Islet precursor cell (in vitro differentiated cells): Measurements from ENCODE around the gene OGFOD3.

ENCODE experiments used
- DNase-seq: peaks from one replicate; pipeline ENCODE4 v3.0.0-alpha.2; 2018

Gene OGFOD3

GRCh38 chr17:82403662-82404660, 14.4 kb downstream of the OGFOD3 start:
- no peak for DNase-seq

DNA sequence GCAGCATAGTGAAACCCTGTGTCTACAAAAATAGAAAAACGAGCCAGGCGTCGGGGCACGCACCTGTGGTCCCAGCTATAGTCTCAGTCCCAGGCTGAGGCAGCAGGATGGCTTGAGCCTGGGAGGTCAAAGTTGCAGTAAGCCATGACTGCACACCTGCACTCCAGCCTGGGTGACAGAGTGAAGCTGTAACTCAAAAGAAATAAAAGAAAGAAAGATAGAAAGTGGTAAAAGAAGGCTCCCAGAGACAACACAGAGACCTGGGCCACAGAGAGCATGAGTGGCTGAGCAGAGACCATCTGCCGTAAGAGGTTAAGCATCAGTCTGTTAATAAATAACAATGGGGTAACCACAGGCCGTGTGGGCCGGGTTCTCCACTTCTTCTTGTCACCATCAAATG, 15.5 kb downstream of the OGFOD3 start:
- DNase-seq = no peak

GRCh38 chr17:82400830-82401229, 17.6 kb downstream of the OGFOD3 start:
- DNase-seq = no peak

DNA sequence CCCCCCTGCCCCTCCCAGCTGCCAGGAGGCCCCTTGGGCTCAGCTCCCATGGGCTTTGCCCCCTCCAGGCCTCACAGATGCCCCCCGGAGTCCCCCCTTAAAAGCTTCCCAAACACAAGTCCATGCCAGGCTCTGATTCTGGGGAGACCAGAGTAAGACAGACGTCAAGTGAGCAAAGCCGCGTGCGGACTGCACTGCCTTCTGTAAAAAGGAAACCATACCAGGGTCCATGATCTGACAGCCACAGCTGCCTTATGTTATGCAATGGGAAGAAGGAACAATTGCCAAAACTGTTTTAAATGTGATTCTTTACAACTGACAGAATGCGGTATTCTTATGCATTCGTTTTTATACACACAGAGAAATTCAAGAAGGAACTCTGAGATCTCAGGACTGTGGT, 18.2 kb downstream of the OGFOD3 start:
- DNase-seq = no peak

DNA sequence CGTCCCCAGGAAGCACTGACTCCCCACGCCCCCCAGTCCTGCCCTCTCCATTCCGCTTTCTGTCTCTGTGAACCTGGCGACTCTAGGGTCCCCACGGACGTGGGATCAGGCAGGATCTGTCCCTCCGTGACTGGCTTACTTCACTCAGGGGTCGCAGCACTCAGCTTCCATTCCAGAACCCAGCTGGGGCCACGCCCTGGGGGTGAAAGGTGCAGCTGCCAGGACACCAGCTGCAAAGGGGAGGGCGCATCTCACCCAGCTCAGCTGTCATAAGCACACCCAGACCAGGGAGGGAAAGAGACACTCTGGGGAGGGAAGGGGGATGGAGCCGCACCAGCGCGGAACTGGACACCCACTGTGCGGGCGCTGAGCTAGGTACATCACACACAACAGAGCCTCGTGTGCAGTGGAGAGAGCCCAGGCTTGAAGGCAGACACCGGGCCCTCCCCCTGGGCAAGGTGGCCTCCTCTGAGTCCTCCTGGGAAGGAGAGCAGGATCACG, 18.7 kb downstream of the OGFOD3 start:
- DNase-seq = no peak

GRCh38 chr17:82399041-82399441, 19.3 kb downstream of the OGFOD3 start:
- no peak for DNase-seq

GRCh38 chr17:82397449-82398335, 20.7 kb downstream of the OGFOD3 start:
- no peak for DNase-seq

GRCh38 chr17:82396601-82397435, 21.6 kb downstream of the OGFOD3 start:
- DNase-seq = no peak

DNA sequence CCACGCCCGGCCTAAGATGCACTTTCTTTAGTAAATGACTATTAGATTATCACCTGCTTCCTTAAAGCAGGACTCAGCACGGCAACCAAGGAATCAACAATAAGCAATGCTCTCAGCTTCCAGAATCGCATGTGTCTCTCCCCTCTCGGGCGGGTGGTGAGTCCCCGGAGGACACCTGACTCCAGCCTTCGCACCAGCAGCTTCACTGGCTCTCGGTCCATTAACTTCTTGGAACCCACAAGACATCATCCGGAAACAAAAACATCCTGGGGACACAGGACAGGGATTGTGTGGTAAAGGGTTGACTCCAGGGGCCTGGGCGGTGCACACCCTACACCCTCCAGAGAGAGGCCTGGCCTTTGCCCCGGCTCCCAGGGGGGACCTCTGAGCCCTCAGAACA, 24.1 kb downstream of the OGFOD3 start:
- DNase-seq = no peak

- DNase-seq = no peak
These were observed 25.4 kb downstream of the OGFOD3 start for GRCh38 chr17:82392941-82393340.

DNA sequence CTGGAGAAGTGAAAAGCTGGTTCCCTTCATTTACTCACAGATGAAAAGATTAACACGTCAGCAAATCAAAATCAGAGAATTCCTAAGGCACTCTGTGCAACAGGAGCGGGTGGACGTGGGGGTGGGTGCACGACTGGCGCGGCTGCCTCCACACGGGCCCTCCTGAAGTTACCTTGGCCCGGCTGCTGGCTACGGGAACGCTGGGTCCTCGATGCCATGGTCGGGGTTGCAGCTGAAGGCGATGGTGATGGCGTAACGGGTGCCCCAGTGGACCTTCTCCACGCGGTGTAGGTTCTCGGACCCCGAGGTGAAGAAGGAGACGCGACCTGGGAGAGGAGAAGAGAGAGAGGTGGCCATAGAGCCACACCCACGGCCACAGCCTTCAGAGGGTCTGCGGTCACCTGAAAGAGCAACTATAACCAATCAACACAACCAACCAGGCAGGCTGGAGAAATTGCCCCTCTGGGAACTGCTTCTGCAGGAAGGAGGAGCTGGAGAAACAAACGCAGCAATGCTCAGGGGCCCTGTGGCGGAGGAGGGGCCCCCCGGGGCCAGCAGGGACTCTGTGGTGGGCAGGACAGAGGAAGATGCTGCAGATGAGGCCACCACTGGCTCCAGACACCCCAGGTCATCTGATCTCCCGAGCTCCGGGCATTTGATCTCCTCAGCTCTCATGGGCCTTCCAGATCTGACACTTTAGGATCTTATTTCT, 26.0 kb downstream of the OGFOD3 start:
- no peak for DNase-seq

GRCh38 chr17:82391496-82392066, 26.8 kb downstream of the OGFOD3 start:
- DNase-seq = no peak

DNA sequence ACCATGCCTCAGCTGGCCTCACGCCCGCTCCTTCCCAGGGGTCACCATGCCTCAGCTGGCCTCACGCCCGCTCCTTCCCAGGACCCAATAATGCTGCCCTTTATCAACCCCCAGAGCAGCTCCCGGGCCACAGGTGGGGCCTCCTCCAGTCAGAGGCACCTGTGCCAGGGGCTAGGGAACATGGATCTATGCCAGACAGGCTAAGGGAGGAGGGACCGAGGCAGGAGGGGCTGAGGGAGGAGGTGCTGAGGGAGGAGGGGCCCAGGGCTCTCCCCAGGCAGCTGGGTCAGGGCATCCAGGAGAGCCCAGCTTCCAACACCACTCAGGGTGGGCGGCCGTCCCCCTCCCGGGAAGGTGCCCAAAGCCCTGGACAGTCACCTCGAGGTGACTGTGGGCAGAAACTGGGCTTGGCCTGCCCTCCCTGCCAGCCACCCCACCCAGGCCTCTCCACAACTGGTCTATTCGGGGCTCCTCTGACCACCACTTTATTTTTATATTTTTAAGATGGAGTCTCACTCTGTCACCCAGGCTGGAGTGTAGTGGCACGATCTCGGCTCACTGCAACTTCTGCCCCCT, 27.4 kb downstream of the OGFOD3 start:
- no peak for DNase-seq

DNA sequence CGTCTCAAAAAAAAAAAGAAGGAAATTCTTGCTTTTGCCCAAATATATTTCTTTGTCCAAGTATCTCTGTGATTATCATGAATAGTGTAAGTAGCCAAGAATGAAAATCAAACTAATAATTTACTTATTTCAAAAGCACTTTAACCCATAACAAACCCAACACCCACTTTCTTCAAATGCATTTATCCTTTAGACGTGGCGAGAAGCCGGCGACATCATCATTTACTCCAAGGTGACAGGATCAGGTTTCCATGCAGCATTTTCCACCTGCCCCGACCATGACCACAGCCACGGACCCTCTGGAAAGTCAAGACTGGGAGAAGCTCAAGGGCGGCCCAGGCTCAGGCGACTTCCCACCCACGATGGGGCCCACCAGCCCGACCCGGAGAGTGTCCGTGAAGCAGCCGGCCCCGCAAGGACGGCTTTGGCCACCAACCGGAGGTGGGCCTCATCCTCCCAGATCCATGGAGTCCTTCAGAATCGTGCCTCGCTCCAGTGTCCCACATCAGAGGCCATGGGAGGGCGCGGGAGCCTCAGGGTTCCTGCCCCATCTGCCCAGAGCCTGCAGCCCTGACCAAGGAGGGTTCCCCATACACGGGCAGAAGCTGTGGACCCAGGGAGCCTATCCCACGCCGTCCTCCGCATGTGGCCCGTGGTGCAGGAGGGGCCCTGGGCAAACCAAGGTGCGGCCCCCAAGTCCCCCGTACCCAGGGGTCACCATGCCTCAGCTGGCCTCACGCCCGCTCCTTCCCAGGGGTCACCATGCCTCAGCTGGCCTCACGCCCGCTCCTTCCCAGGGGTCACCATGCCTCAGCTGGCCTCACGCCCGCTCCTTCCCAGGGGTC, 28.1 kb downstream of the OGFOD3 start:
- DNase-seq = no peak

GRCh38 chr17:82389379-82389778, 29.0 kb downstream of the OGFOD3 start:
- no peak for DNase-seq

- no peak for DNase-seq
These were observed 29.5 kb downstream of the OGFOD3 start for GRCh38 chr17:82388922-82389283.

GRCh38 chr17:82388223-82388921, 30.0 kb downstream of the OGFOD3 start:
- DNase-seq = no peak

DNA sequence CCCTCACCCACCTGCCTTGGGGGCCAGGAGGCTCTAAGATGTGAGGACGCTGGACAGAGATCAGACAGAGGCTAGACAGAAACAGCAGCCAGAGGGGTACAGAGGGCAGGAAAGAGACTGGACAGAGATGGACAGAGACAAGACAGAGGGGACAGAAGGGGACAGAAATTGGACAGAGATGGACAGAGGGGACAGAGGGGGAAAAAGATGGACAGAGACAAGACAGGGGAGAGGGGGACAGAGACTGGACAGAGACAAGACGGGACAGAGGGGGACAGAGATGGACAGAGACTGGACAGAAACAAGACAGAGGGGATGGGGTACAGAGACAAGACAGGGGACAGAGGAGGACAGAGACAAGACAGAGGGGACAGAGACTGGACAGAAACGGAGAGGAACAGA, 30.7 kb downstream of the OGFOD3 start:
- no peak for DNase-seq

DNA sequence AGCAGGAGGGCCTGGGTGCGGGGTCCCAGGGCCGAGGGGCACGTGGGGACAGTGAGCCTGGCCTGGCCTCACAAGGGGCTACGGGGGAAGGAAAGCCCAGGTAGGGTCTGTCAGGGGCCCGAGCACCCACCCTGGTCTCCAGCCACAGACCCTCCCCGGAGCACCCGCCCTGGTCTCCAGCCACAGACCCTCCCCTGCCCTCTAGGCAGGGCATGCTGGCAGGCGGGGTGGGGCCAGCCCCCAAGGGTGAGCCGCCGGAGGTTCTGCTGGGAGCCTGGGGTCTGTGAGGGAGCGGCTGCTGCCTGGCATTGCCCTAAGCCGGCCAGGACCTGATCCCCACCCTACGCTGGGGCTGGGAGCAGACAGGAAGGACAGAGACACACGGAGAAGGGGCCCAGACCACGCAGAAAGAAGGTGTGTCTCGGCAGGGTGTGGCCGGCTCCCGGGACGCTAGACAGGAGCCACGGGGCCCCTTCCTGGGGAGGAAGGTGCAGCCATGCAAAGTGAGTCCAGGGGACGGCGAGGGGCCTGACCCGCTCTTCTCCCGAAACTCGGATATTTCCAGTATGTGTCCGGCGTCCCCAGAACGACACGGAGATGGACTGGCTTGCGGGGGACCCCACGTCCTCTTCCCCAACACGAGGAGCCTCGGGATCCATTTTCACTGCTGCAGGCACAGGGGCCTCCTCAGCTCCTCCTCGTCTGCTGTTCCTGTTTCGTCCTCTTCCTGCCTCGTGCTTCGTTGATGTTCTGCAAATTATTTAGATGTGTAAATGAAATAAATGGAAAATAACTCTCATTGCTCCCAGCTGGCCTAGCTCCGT, 31.3 kb downstream of the OGFOD3 start:
- no peak for DNase-seq
